GM12878 (cell line): Measurements from ENCODE around the gene ZNF511. TPM values are rescaled to one million over a fixed set of nuclear protein-coding genes. Genes with fewer than 3 reads are reported as not detected.

ENCODE experiments used
- BHLHE40 ChIP-seq, 2 experiments: fragments of 450-650 bp in 1 of 2; IDR thresholded peaks; 2 replicates each; pipeline ENCODE4 v1.6.1; 2011 to 2017; ENCODE audit warnings: low read depth in 2 of 2, borderline replicate concordance in 1 of 2, improper control_type of control experiment in 1 of 2, low read length in 1 of 2, mild to moderate bottlenecking in 1 of 2
- FOS ChIP-seq: IDR thresholded peaks from 3 replicates; pipeline ENCODE4 v1.6.1; 2011; ENCODE audit warnings: borderline replicate concordance; ENCODE audit not compliant: insufficient read length; ENCODE audit errors: extremely low read depth
- FOXM1 ChIP-seq: IDR thresholded peaks from 2 replicates; pipeline ENCODE4 v1.6.1; 2012; ENCODE audit warnings: low read depth, mild to moderate bottlenecking, inconsistent platforms, low read length, moderate library complexity
- LARP7 ChIP-seq: fragments of 450-650 bp; IDR thresholded peaks from 2 replicates; pipeline ENCODE4 v1.6.1; 2017; ENCODE audit warnings: mild to moderate bottlenecking
- POLR2AphosphoS5 ChIP-seq: IDR thresholded peaks from 2 replicates; pipeline ENCODE4 v1.6.1; 2011; ENCODE audit warnings: mild to moderate bottlenecking, low read length, inconsistent platforms
- polyA plus RNA-seq, 11 experiments: library from polyadenylated mRNA; depleted of rRNA in 4 of 11; unstranded in 6 of 11; stranded (reverse) in 5 of 11; fragments of >200 nt; fragmentation: Nextera tagmentation in 4 of 11; fragmentation: Illumina TruSeq in 1 of 11; extraction: Ambion mirVana in 4 of 11; extraction: Trizol in 1 of 11; gene quantifications; 1 replicate in 1 of 11; 2 replicates in 10 of 11; pipeline versions ENCODE4 v1.2.1 to v1.2.3, GENCODE V29; 2011 to 2016; ENCODE audit warnings: inconsistent platforms in 2 of 11, missing spikeins in 2 of 11, low read depth in 1 of 11
- total RNA-seq, 4 experiments: library from RNA; depleted of rRNA in 3 of 4; stranded (reverse); fragments of >200 nt in 3 of 4; fragmentation: Illumina TruSeq in 1 of 4; extraction: Trizol in 1 of 4; gene quantifications; 2 replicates each; pipeline versions ENCODE4 v1.2.1 to v1.2.3, GENCODE V29; 2013 to 2021
- TF ChIP-seq, protein P1 (sequence below): fragments of 450-650 bp; IDR thresholded peaks from 2 replicates; pipeline ENCODE4 v1.6.1; 2017; ENCODE audit warnings: mild to moderate bottlenecking, low read depth, inconsistent platforms; ENCODE audit not compliant: poor library complexity, severe bottlenecking
- TF ChIP-seq, protein P2 (sequence below): fragments of 450-650 bp; conservative IDR thresholded peaks from 2 replicates; pipeline ENCODE4 v1.6.1; 2017; ENCODE audit warnings: mild to moderate bottlenecking, moderate library complexity

The ZNF511 gene
- total and polyA plus RNA-seq, 10 of the 15 experiments (the other 5 are each of a cell fraction or from before 2014, with no cell fraction given): 0.58 to 110 (median 32.0) TPM

DNA sequence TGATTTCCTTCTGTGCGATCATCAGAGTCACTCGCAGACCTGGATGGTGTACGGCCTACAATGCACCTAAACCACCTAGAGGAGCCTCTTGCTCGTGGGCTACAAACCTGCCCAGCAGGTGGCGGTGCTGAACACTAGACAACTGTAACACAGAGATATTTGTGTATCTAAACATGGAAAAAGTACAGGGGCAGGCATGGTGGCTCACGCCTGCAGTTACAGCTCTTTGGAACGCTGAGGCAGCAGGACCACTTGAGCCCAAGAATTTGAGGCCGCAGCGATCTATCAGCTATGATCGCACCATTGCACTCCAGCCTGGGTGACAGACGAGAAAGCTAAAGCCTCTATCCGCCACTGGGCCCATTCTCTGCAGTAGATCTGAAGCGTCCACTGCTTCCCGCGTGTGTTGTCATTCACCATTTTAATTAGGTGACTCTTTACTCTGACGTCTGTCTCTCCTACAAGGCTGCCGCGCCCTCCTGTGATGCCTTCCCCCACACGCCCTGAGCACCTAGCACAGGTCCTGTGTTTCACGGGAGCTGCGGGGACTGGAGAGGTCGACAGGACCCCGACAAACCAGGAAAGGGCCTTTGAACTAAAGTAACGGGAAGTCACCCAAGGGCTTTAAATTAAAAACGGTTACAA lies 816 bp upstream of the ZNF511 start (continued):
- TF ChIP-seq FOXM1 (0 out of 2 replicates have a peak, but pooled peaks have one; percentile 30), BHLHE40 (IDR thresholded peaks at IDR 0.05; ENCODE audit: borderline replicate concordance in 1 of 2, low read depth in 2 of 2, low read length in 1 of 2) (peak in 1 of 2 experiments; percentile 19; a peak in 1 of 4 replicates), FOS (no peak), POLR2AphosphoS5 (peak; percentile 52), LARP7 (no peak)
- TF ChIP-seq, protein P1, sequence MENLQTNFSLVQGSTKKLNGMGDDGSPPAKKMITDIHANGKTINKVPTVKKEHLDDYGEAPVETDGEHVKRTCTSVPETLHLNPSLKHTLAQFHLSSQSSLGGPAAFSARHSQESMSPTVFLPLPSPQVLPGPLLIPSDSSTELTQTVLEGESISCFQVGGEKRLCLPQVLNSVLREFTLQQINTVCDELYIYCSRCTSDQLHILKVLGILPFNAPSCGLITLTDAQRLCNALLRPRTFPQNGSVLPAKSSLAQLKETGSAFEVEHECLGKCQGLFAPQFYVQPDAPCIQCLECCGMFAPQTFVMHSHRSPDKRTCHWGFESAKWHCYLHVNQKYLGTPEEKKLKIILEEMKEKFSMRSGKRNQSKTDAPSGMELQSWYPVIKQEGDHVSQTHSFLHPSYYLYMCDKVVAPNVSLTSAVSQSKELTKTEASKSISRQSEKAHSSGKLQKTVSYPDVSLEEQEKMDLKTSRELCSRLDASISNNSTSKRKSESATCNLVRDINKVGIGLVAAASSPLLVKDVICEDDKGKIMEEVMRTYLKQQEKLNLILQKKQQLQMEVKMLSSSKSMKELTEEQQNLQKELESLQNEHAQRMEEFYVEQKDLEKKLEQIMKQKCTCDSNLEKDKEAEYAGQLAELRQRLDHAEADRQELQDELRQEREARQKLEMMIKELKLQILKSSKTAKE: no peak
- TF ChIP-seq, protein P2, sequence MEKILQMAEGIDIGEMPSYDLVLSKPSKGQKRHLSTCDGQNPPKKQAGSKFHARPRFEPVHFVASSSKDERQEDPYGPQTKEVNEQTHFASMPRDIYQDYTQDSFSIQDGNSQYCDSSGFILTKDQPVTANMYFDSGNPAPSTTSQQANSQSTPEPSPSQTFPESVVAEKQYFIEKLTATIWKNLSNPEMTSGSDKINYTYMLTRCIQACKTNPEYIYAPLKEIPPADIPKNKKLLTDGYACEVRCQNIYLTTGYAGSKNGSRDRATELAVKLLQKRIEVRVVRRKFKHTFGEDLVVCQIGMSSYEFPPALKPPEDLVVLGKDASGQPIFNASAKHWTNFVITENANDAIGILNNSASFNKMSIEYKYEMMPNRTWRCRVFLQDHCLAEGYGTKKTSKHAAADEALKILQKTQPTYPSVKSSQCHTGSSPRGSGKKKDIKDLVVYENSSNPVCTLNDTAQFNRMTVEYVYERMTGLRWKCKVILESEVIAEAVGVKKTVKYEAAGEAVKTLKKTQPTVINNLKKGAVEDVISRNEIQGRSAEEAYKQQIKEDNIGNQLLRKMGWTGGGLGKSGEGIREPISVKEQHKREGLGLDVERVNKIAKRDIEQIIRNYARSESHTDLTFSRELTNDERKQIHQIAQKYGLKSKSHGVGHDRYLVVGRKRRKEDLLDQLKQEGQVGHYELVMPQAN: 0 out of 2 replicates have a peak, but pooled peaks have one; percentile 28
